Mesothelial cell of epicardium (in vitro differentiated cells): ENCODE measurements around the gene ZNF230. TPM values are rescaled to one million over a fixed set of nuclear protein-coding genes. Genes with fewer than 3 reads are reported as not detected.

Experiments used
- DNase-seq, 2 experiments: peaks; one replicate each; pipeline ENCODE4 v3.0.0; 2021; ENCODE audit warnings: low spot score in 2 of 2; ENCODE audit not compliant: unreplicated experiment in 2 of 2
- H3K27ac Mint-ChIP-seq: 2 replicates; pipeline ENCODE4 v1.8.0; 2021; ENCODE audit warnings: mixed read lengths
- H3K27me3 Mint-ChIP-seq: 2 replicates; pipeline ENCODE4 v1.8.0; 2021; ENCODE audit warnings: low read depth, mixed read lengths
- H3K36me3 Mint-ChIP-seq: 2 replicates; pipeline ENCODE4 v1.8.0; 2021; ENCODE audit warnings: mixed read lengths
- H3K4me1 Mint-ChIP-seq: 2 replicates; pipeline ENCODE4 v1.8.0; 2021; ENCODE audit warnings: mixed read lengths
- H3K4me3 Mint-ChIP-seq: 2 replicates; pipeline ENCODE4 v1.8.0; 2021; ENCODE audit warnings: mild to moderate bottlenecking, moderate library complexity, mixed read lengths
- H3K9me3 Mint-ChIP-seq: 2 replicates; pipeline ENCODE4 v1.8.0; 2021; ENCODE audit warnings: mixed read lengths
- CTCF ChIP-seq: fragments of 200-600 bp; sonication (generic); IDR thresholded peaks from one replicate; pipeline ENCODE4 v1.5.0; 2021; ENCODE audit warnings: antibody characterized with exemption; ENCODE audit not compliant: unreplicated experiment
- total RNA-seq: library from RNA; stranded (reverse); gene quantifications from 3 replicates; pipeline ENCODE4 v1.2.1, GENCODE V29; 2021

Gene ZNF230
- total RNA-seq, 1 donor from 2014 or later = 4.0 TPM

- Mint-ChIP-seq H3K9me3 (peaks cover 39% of the 10 kb centered on the region), H3K4me3 (no peak overlapping the region), H3K27me3 (peaks cover 20% of the 10 kb centered on the region), H3K27ac (no peak overlapping the region), H3K36me3 (peaks cover 8% of the 10 kb centered on the region), H3K4me1 (peaks cover 13% of the 10 kb centered on the region)
- no peak for TF ChIP-seq CTCF
- DNase-seq = no peak
Observed at GRCh38 chr19:44021221-44021620, 18.5 kb downstream of the ZNF230 start.

GRCh38 chr19:44024900-44025216 is 22.1 kb downstream of the ZNF230 start:
- TF ChIP-seq CTCF = no peak
- Mint-ChIP-seq H3K9me3 (peaks cover 37% of the 10 kb centered on the region), H3K27me3 (peaks cover 19% of the 10 kb centered on the region), H3K36me3 (peaks cover 42% of the 10 kb centered on the region), H3K4me3 (peak overlapping the region; percentile 100), H3K27ac (peak overlapping the region; percentile 98), H3K4me1 (peaks cover 14% of the 10 kb centered on the region)
- no peak for DNase-seq

- Mint-ChIP-seq H3K9me3 (peaks cover 37% of the 10 kb centered on the region), H3K4me1 (peaks cover 14% of the 10 kb centered on the region), H3K4me3 (peak within 1 kb of the TSS; percentile 100), H3K27ac (peak within 1 kb of the TSS; percentile 98), H3K27me3 (peaks cover 14% of the 10 kb centered on the region), H3K36me3 (peaks cover 47% of the 10 kb centered on the region)
- peak; percentile 38 to 67 for DNase-seq
- no peak for TF ChIP-seq CTCF
Observed at GRCh38 chr19:44025217-44025936, 22.6 kb downstream of the ZNF230 start, which contains the start of gene ZNF222. Gene ZNF222 (plus strand): TSS chr19:44025379. CDS start chr19:44025437, 58 bp downstream.

GRCh38 chr19:44026622-44027021 is 23.9 kb downstream of the ZNF230 start:
- H3K36me3 Mint-ChIP-seq = peaks cover 59% of the 10 kb centered on the region
- peaks cover 7% of the 10 kb centered on the region for H3K27me3 Mint-ChIP-seq
- peaks cover 14% of the 10 kb centered on the region for H3K4me1 Mint-ChIP-seq
- no peak overlapping the region for H3K27ac Mint-ChIP-seq
- no peak for TF ChIP-seq CTCF
- peaks cover 43% of the 10 kb centered on the region for H3K9me3 Mint-ChIP-seq
- peak overlapping the region; percentile 35 for H3K4me3 Mint-ChIP-seq
- DNase-seq = no peak

GRCh38 chr19:44032001-44032610 is 29.3 kb downstream of the ZNF230 start:
- DNase-seq = no peak
- no peak overlapping the region for H3K27ac Mint-ChIP-seq
- no peaks in the 10 kb centered on the region for H3K4me1 Mint-ChIP-seq
- H3K4me3 Mint-ChIP-seq = no peak overlapping the region
- H3K9me3 Mint-ChIP-seq = peaks cover 82% of the 10 kb centered on the region
- TF ChIP-seq CTCF = no peak
- H3K27me3 Mint-ChIP-seq = no peaks in the 10 kb centered on the region
- H3K36me3 Mint-ChIP-seq = peaks cover 69% of the 10 kb centered on the region
